GM12878 (cell line): ENCODE measurements around the gene SLTM.

ENCODE experiments used
- CTCF ChIP-seq, 3 experiments: IDR thresholded peaks in 2 of 3; conservative IDR thresholded peaks in 1 of 3; 2 replicates each; pipeline ENCODE4 v1.5.1; 2011; ENCODE audit warnings: low read depth in 3 of 3, low read length in 3 of 3, mild to moderate bottlenecking in 3 of 3, control low read depth in 2 of 3, moderate library complexity in 2 of 3, inconsistent platforms in 1 of 3, mixed read lengths in 1 of 3; ENCODE audit not compliant: control insufficient read depth in 2 of 3, insufficient read depth in 1 of 3; ENCODE audit errors: extremely low read depth in 1 of 3
- EGR1 ChIP-seq, 2 experiments: IDR thresholded peaks; 1 replicate in 1 of 2; 2 replicates in 1 of 2; pipeline ENCODE4 v1.6.1; 2011 to 2012; ENCODE audit warnings: low read depth in 2 of 2, low read length in 2 of 2, borderline replicate concordance in 1 of 2, mild to moderate bottlenecking in 1 of 2, moderate library complexity in 1 of 2
- EZH2 ChIP-seq: IDR thresholded peaks from 2 replicates; pipeline ENCODE4 v1.6.1; 2012; ENCODE audit warnings: low read depth, mild to moderate bottlenecking, control low read depth, inconsistent platforms, low read length, borderline replicate concordance; ENCODE audit not compliant: control insufficient read depth
- PML ChIP-seq: IDR thresholded peaks from 2 replicates; pipeline ENCODE4 v1.6.1; 2012; ENCODE audit warnings: low read length, inconsistent platforms
- POLR2A ChIP-seq: IDR thresholded peaks from 2 replicates; pipeline ENCODE4 v1.6.1; 2011; ENCODE audit warnings: low read depth, mild to moderate bottlenecking, low read length
- RAD21 ChIP-seq: IDR thresholded peaks from 2 replicates; pipeline ENCODE4 v1.6.1; 2011; ENCODE audit warnings: mild to moderate bottlenecking, low read depth, low read length, moderate library complexity; ENCODE audit not compliant: insufficient read depth
- REST ChIP-seq: IDR thresholded peaks from 2 replicates; pipeline ENCODE4 v1.6.1; 2012; ENCODE audit warnings: mild to moderate bottlenecking, low read depth, low read length
- YY1 ChIP-seq: IDR thresholded peaks from 2 replicates; pipeline ENCODE4 v1.6.1; 2011; ENCODE audit warnings: low read depth, mild to moderate bottlenecking, low read length

DNA sequence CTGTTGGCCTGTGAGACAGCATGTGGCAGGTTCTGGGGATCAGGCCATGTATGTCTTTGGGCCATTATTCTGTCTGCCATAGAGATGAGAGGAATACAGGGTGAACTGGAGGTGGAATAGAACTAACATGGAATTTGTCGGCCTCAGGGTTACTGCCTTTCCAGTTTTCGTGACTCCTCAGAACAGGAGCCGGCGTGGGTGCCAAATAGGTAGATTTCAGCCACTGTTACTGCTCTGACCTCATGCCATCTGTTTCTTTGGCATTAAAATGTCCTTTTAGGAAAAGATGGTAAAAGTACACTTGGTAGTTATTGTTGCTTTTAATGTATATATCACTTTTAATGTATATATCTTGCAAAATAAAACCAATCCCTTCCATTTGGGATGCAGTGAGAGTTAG is 65.6 kb downstream of the SLTM start:
- TF ChIP-seq RAD21 (no peak), CTCF (IDR thresholded peaks at IDR 0.05 in 2 of 3, conservative IDR thresholded peaks at IDR 0.05 in 1 of 3; ENCODE audit: control insufficient read depth in 2 of 3, extremely low read depth in 1 of 3, insufficient read depth in 1 of 3, low read depth in 3 of 3, low read length in 3 of 3) (no peak), EZH2 (no peak), YY1 (no peak), POLR2A (no peak), EGR1 (IDR thresholded peaks at IDR 0.05; ENCODE audit: borderline replicate concordance in 1 of 2, low read depth in 2 of 2, low read length in 2 of 2) (no peak), REST (no peak), PML (no peak)
